Measurements from ENCODE around the gene SPAAR.
A peak's percentile ranks its signal among the peaks of the same experiment; 100 is the strongest.

- TF ChIP-seq POLR2A (IDR thresholded peaks at IDR 0.05; ENCODE audit: borderline replicate concordance, extremely low read depth, insufficient read depth, insufficient read length) (no peak), CTCF (IDR thresholded peaks at IDR 0.05 in 2 of 3, conservative IDR thresholded peaks at IDR 0.05 in 1 of 3; ENCODE audit: borderline replicate concordance in 1 of 3, insufficient read depth in 1 of 3, low read depth in 2 of 3, low read length in 2 of 3) (peak; percentile 93 to 99 (median 97)), EZH2 (IDR thresholded peaks at IDR 0.05) (no peak), POLR2AphosphoS5 (IDR thresholded peaks at IDR 0.05; ENCODE audit: low read depth, low read length) (no peak)
Observed at GRCh38 chr9:35882263-35882848, 26.9 kb upstream of the SPAAR start.
